ENCODE results near the gene TGFB1.
"Not testable (repeated sequence)": the region's sequence is repeated elsewhere in the genome, so short reads cannot be mapped to it uniquely, and the experiment has no call there.

TGFB1 gene

DNA sequence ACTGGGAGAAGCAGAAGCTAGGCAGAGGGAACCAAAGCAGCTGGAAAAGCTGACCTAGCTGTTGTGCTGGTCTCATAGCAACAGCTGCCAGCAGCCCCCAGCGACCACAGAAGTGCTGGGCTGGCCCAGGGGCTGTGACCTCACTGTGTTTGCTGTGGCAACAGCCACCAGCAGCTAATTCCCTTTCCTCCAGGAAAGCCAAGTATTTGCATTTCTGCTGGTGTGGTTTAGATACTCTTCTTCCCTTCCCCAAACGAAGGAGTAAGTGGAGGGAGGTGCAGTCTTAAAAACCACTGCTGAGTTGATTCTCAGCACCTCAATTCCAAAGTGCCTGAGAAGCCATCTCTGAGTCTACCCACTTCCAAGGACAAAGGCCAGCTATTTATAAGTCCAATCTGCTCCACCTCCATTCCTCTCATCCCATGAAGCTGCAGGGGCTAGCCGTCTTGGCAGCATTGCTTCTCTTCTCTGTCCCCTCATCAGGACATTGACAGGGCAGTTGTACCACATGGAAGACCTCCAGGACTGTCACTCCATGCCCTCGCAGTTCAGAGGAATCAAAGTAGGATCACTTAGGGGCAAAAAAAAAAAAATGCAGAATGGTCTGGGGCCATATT is 55.3 kb downstream of the TGFB1 start:
- no peak for DNase-seq

DNA sequence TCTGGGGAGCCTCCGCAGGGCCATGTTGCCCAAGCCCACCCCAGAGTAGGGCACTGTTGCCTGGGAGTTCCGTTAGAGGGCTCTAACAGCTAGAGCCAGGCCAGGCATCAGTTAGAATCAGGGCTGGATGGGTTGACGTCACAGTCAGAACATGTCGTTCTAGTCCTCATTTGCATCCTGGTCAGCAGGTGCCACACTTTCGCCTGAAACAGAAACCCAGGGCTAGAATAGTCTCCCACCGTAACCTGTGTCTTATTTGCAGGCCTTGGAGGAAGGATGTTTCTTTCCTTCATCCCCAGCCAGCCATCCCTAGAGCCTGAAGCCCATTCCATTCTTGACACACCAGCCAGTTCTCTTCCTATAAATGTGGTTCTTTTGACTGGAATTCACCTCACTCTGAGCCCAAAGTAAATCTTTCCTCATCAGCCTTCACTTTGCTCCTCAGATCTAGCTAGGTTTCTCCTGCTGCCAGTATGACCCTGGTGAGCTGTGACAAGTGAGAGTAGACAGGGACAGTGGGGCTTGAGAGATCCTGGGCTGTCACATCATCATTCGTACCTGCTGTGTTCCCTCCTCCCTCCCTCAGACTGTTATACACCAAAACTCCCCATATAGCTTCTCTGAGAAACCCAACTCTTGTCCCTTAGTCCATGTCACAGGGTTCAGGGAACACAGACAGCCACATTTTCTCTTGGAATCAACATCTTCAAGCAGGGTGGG is 55.9 kb downstream of the TGFB1 start:
- DNase-seq = no peak

- DNase-seq = no peak
Observed at GRCh38 chr19:41296433-41296871, 57.3 kb downstream of the TGFB1 start.

- DNase-seq = no peak
Observed at GRCh38 chr19:41295499-41295898, 58.2 kb downstream of the TGFB1 start.

GRCh38 chr19:41294393-41294792 is 59.3 kb downstream of the TGFB1 start:
- DNase-seq = no peak

DNA sequence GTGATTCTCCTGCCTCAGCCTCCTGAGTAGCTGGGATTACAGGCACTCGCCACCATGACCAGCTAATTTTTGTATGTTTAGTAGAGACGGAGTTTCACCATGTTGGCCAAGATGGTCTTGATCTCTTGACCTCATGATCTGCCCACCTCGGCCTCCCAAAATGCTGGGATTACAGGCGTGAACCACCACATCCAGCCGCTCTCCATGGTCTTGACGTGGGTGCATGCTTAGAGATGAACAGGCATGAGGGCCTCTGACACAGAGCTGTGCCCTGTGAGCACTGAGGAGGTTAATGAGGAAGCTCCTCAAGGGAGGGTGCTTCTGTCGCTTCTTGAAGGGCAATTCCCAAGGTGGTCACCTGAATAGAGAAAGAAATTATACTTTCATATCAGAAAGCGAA is 63.9 kb downstream of the TGFB1 start:
- not testable (repeated sequence) for DNase-seq

DNA sequence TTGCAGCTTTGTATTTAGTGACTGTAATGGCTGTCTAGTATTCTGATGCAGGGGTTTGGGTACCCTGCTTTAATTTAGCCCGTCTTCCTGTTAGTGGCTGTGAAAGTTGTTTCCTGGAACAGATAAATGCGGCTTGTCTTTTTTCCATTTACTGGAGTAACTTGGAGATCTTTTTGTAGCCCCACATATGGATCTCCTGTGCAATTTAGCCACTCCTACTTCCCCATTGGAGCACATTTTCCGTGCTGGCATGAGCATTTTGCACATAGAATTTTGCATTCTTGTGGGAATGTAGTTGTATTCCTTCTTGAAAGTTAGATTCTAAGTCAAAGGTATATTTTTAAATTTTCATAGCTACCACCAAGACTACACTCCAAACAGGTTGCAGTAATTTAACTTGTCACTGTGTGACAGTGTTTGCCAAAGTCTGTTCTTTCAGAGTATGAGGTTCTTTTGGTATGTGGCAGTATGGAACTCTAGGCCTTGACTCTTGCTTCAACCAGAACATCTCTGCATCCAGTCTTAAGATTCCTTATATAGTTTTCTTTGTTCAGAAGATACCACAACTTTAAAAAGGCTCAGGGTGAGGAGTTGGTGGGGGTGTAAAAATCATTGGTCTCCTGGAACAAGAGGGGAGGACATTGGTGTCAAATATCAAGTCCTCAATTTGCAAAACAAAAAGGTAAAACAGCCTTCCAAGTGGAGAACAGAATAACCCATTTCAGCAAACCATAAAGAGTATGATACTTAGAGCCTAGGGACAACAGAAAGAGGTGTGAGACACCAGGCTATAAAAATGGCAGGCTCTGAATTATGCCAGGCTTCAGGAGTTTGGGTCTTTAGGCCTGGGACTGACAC is 64.8 kb downstream of the TGFB1 start:
- DNase-seq = no peak

All from activated CD4-positive, CD25-positive, alpha-beta regulatory T cell treated with anti-CD3 and anti-CD28 coated beads, Interleukin-2, amount 50 U/mL, for 72 hours (primary cell).